H7 (cell line): Measurements from ENCODE around the gene MRPL40. TPM values are rescaled to one million over a fixed set of nuclear protein-coding genes. Genes with fewer than 3 reads are reported as not detected.
A peak's percentile ranks its signal among the peaks of the same experiment; 100 is the strongest.
"Not testable (repeated sequence)": the region's sequence is repeated elsewhere in the genome, so short reads cannot be mapped to it uniquely, and the experiment has no call there.

ENCODE experiments used
- DNase-seq: peaks from one replicate; pipeline ENCODE4 v3.0.0; 2012
- H3K27me3 ChIP-seq: 2 replicates; pipeline ENCODE4 v1.6.0; 2011; ENCODE audit warnings: mild to moderate bottlenecking, low read length; ENCODE audit not compliant: control insufficient read depth, insufficient read depth
- H3K36me3 ChIP-seq: replicated peaks from 2 replicates; pipeline ENCODE4 v1.5.1; 2011; ENCODE audit warnings: low read length; ENCODE audit not compliant: control insufficient read depth, insufficient read depth
- H3K4me3 ChIP-seq: 2 replicates; pipeline ENCODE4 v1.5.1; 2011; ENCODE audit warnings: low read depth, mild to moderate bottlenecking, control low read depth, low read length, moderate library complexity; ENCODE audit not compliant: insufficient read depth
- total RNA-seq: library from RNA; depleted of rRNA; stranded (reverse); fragments of >200 nt; shearing (Covaris generic); gene quantifications from 2 replicates; pipeline ENCODE4 v1.2.3, GENCODE V29; 2014

Gene MRPL40
- total RNA-seq, 1 experiment from 2014 or later = 20.2 TPM

GRCh38 chr22:19442166-19442565 is 9.8 kb downstream of the MRPL40 start:
- peaks cover 7% of the 10 kb centered on the region for H3K36me3 ChIP-seq
- no peak for DNase-seq
- H3K27me3 ChIP-seq = no peaks in the 10 kb centered on the region
- no peak overlapping the region for H3K4me3 ChIP-seq

GRCh38 chr22:19443544-19444211 is 11.3 kb downstream of the MRPL40 start:
- H3K4me3 ChIP-seq = no peak overlapping the region
- H3K36me3 ChIP-seq = peaks cover 7% of the 10 kb centered on the region
- no peak for DNase-seq
- no peaks in the 10 kb centered on the region for H3K27me3 ChIP-seq

- H3K4me3 ChIP-seq, H3K27me3 ChIP-seq, DNase-seq, H3K36me3 ChIP-seq: not testable (repeated sequence)
Measured at GRCh38 chr22:19445279-19445982, 13.1 kb downstream of the MRPL40 start.

- peaks cover 12% of the 10 kb centered on the region for H3K36me3 ChIP-seq
- DNase-seq = no peak
Measured at GRCh38 chr22:19446603-19447329, 14.4 kb downstream of the MRPL40 start.

GRCh38 chr22:19447330-19448075 is 15.2 kb downstream of the MRPL40 start, which contains the start of gene C22orf39:
Gene C22orf39 (minus strand): TSS chr22:19447711. CDS start chr22:19447688, 23 bp downstream.
- Histone ChIP-seq H3K4me3 (peak within 1 kb of the TSS; percentile 79), H3K27me3 (no peaks in the 10 kb centered on the region), H3K36me3 (peaks cover 15% of the 10 kb centered on the region)
- peak; percentile 99 for DNase-seq

More at GRCh38 chr22:19446603-19447329, 14.4 kb downstream of the MRPL40 start:
- Histone ChIP-seq H3K4me3 (peak overlapping the region; percentile 79), H3K27me3 (no peaks in the 10 kb centered on the region)

- Histone ChIP-seq H3K36me3 (peaks cover 15% of the 10 kb centered on the region), H3K4me3 (peak overlapping the region; percentile 70), H3K27me3 (no peaks in the 10 kb centered on the region)
- DNase-seq = peak; percentile 81
Measured at GRCh38 chr22:19448076-19448607, 15.8 kb downstream of the MRPL40 start.

GRCh38 chr22:19448739-19449421 is 16.5 kb downstream of the MRPL40 start:
- H3K36me3 ChIP-seq = peaks cover 17% of the 10 kb centered on the region
- H3K27me3 ChIP-seq = no peaks in the 10 kb centered on the region
- no peak for DNase-seq
- no peak overlapping the region for H3K4me3 ChIP-seq

- Histone ChIP-seq H3K27me3 (no peaks in the 10 kb centered on the region), H3K4me3 (no peak overlapping the region), H3K36me3 (peaks cover 15% of the 10 kb centered on the region)
- DNase-seq = no peak
Measured at GRCh38 chr22:19449422-19449767, 17.1 kb downstream of the MRPL40 start.

GRCh38 chr22:19450363-19451175 is 18.2 kb downstream of the MRPL40 start:
- Histone ChIP-seq H3K36me3 (peaks cover 17% of the 10 kb centered on the region), H3K4me3 (no peak overlapping the region), H3K27me3 (no peaks in the 10 kb centered on the region)
- no peak for DNase-seq

GRCh38 chr22:19451570-19451969 is 19.2 kb downstream of the MRPL40 start:
- no peaks in the 10 kb centered on the region for H3K27me3 ChIP-seq
- no peak for DNase-seq
- no peak overlapping the region for H3K4me3 ChIP-seq
- H3K36me3 ChIP-seq = peaks cover 25% of the 10 kb centered on the region

GRCh38 chr22:19453718-19454117 is 21.4 kb downstream of the MRPL40 start:
- Histone ChIP-seq H3K36me3 (peaks cover 34% of the 10 kb centered on the region), H3K4me3 (no peak overlapping the region), H3K27me3 (no peaks in the 10 kb centered on the region)
- DNase-seq = no peak

GRCh38 chr22:19454156-19454555 is 21.8 kb downstream of the MRPL40 start:
- no peak overlapping the region for H3K4me3 ChIP-seq
- no peak for DNase-seq
- no peaks in the 10 kb centered on the region for H3K27me3 ChIP-seq
- peaks cover 34% of the 10 kb centered on the region for H3K36me3 ChIP-seq

GRCh38 chr22:19455033-19455432 is 22.7 kb downstream of the MRPL40 start:
- Histone ChIP-seq H3K27me3 (no peaks in the 10 kb centered on the region), H3K36me3 (peaks cover 34% of the 10 kb centered on the region), H3K4me3 (no peak overlapping the region)
- no peak for DNase-seq
